ENCODE data around the gene IL6. TPM values are rescaled to one million over a fixed set of nuclear protein-coding genes. Genes with fewer than 3 reads are reported as not detected.

IL6 gene
- total and polyA plus RNA-seq, 9 of the 15 experiments (the other 6 are each of a cell fraction or from before 2014, with no cell fraction given), result 0.76 to 2.9 (median 1.5) TPM

GRCh38 chr7:22696541-22697228 is 30.3 kb upstream of the IL6 start (continued):
- TF ChIP-seq IRF1 (CRISPR knock-in tag; IDR thresholded peaks at IDR 0.05; ENCODE audit: borderline replicate concordance) (no peak), ZBTB7A (IDR thresholded peaks at IDR 0.05; ENCODE audit: borderline replicate concordance, control insufficient read depth, low read depth, low read length) (no peak), HOXB6 (CRISPR knock-in tag; IDR thresholded peaks at IDR 0.05; ENCODE audit: borderline replicate concordance) (no peak), DIDO1 (tag; IDR thresholded peaks at IDR 0.05; ENCODE audit: low read depth) (no peak), PYGO2 (tag; IDR thresholded peaks at IDR 0.05) (no peak), ATF4 (CRISPR knock-in tag; IDR thresholded peaks at IDR 0.05) (no peak), ELF4 (CRISPR knock-in tag; IDR thresholded peaks at IDR 0.05) (no peak), NR3C1 (CRISPR knock-in tag; IDR thresholded peaks at IDR 0.05) (no peak), ZBTB12 (CRISPR knock-in tag; IDR thresholded peaks at IDR 0.05) (0 out of 2 replicates have a peak, but pooled peaks have one; percentile 11), ZNF445 (CRISPR knock-in tag; IDR thresholded peaks at IDR 0.05; ENCODE audit: low read depth) (no peak), DPF2 (IDR thresholded peaks at IDR 0.05) (peak; percentile 89), TAL1 (IDR thresholded peaks at IDR 0.05) (peak; percentile 67), CBFA2T3 (IDR thresholded peaks at IDR 0.05) (peak; percentile 77), NFIX (CRISPR knock-in tag; IDR thresholded peaks at IDR 0.05; ENCODE audit: low read depth) (no peak), DMBX1 (CRISPR knock-in tag; IDR thresholded peaks at IDR 0.05; ENCODE audit: borderline replicate concordance) (peak; percentile 80; the same call in 1 of the 2 replicates), SREBF1 (IDR thresholded peaks at IDR 0.05; ENCODE audit: borderline replicate concordance, low read depth, low read length) (no peak), NFE2 (IDR thresholded peaks at IDR 0.05; ENCODE audit: low read depth) (no peak), NFIC (IDR thresholded peaks at IDR 0.05) (peak; percentile 33; the same call in 1 of the 2 replicates), MTA3 (IDR thresholded peaks at IDR 0.05; ENCODE audit: borderline replicate concordance) (0 out of 2 replicates have a peak, but pooled peaks have one; percentile 42), FOSL1 (tag; conservative IDR thresholded peaks at IDR 0.05) (peak; percentile 66), HDAC1 (IDR thresholded peaks at IDR 0.05) (peak in 1 of 2 experiments; percentile 68; a peak in 1 of 4 replicates), RNF2 (IDR thresholded peaks at IDR 0.05) (no peak), ARID3A (IDR thresholded peaks at IDR 0.05; ENCODE audit: borderline replicate concordance, low read depth, low read length) (peak; percentile 59; the same call in 1 of the 2 replicates)
- TF ChIP-seq, protein P1, sequence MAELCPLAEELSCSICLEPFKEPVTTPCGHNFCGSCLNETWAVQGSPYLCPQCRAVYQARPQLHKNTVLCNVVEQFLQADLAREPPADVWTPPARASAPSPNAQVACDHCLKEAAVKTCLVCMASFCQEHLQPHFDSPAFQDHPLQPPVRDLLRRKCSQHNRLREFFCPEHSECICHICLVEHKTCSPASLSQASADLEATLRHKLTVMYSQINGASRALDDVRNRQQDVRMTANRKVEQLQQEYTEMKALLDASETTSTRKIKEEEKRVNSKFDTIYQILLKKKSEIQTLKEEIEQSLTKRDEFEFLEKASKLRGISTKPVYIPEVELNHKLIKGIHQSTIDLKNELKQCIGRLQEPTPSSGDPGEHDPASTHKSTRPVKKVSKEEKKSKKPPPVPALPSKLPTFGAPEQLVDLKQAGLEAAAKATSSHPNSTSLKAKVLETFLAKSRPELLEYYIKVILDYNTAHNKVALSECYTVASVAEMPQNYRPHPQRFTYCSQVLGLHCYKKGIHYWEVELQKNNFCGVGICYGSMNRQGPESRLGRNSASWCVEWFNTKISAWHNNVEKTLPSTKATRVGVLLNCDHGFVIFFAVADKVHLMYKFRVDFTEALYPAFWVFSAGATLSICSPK (IDR thresholded peaks at IDR 0.05; ENCODE audit: borderline replicate concordance), result no peak
